Activated naive CD4-positive, alpha-beta T cell treated with anti-CD3 and anti-CD28 coated beads, Interleukin-2, amount 50 U/mL, for 16 hours (primary cell): ENCODE results near the gene MAP3K9.
A peak's percentile ranks its signal among the peaks of the same experiment; 100 is the strongest.
"Not testable (repeated sequence)": the region's sequence is repeated elsewhere in the genome, so short reads cannot be mapped to it uniquely, and the experiment has no call there.

Source experiments
- DNase-seq: peaks from one replicate; pipeline ENCODE4 v3.0.0-alpha.2; 2020

MAP3K9 gene

GRCh38 chr14:70718383-70719118 lies 90.8 kb downstream of the MAP3K9 start:
- DNase-seq = no peak

- DNase-seq = no peak
Measured at GRCh38 chr14:70716958-70717357, 92.4 kb downstream of the MAP3K9 start.

- DNase-seq = no peak
Measured at GRCh38 chr14:70716483-70716882, 92.8 kb downstream of the MAP3K9 start.

- DNase-seq = peak; percentile 30
Measured at GRCh38 chr14:70714055-70714550, 95.2 kb downstream of the MAP3K9 start.

- no peak for DNase-seq
Measured at GRCh38 chr14:70713511-70713916, 95.8 kb downstream of the MAP3K9 start.

- no peak for DNase-seq
Measured at GRCh38 chr14:70713096-70713495, 96.2 kb downstream of the MAP3K9 start.

- no peak for DNase-seq
Measured at GRCh38 chr14:70711451-70711850, 97.9 kb downstream of the MAP3K9 start.

- no peak for DNase-seq
Measured at GRCh38 chr14:70709726-70710382, 99.5 kb downstream of the MAP3K9 start.

GRCh38 chr14:70708717-70709570 lies 100.4 kb downstream of the MAP3K9 start:
- DNase-seq = no peak

- no peak for DNase-seq
Measured at GRCh38 chr14:70707138-70708038, 101.9 kb downstream of the MAP3K9 start.

- no peak for DNase-seq
Measured at GRCh38 chr14:70706177-70706576, 103.1 kb downstream of the MAP3K9 start.

- DNase-seq = no peak
Measured at GRCh38 chr14:70704960-70705359, 104.4 kb downstream of the MAP3K9 start.

- DNase-seq = not testable (repeated sequence)
Measured at GRCh38 chr14:70703621-70704168, 105.6 kb downstream of the MAP3K9 start.

GRCh38 chr14:70702161-70702560 lies 107.2 kb downstream of the MAP3K9 start:
- DNase-seq = no peak

GRCh38 chr14:70701610-70702009 lies 107.7 kb downstream of the MAP3K9 start:
- DNase-seq = no peak

GRCh38 chr14:70700955-70701585 lies 108.2 kb downstream of the MAP3K9 start:
- DNase-seq = no peak

- no peak for DNase-seq
Measured at GRCh38 chr14:70699646-70700045, 109.7 kb downstream of the MAP3K9 start.

GRCh38 chr14:70698288-70698687 lies 111.0 kb downstream of the MAP3K9 start:
- DNase-seq = no peak

GRCh38 chr14:70697701-70698100 lies 111.6 kb downstream of the MAP3K9 start:
- DNase-seq = no peak

- DNase-seq = no peak
Measured at GRCh38 chr14:70696026-70696425, 113.3 kb downstream of the MAP3K9 start.

GRCh38 chr14:70692210-70692609 lies 117.1 kb downstream of the MAP3K9 start:
- no peak for DNase-seq
